ENCODE data around the gene FRMD5. TPM values are rescaled to one million over a fixed set of nuclear protein-coding genes. Genes with fewer than 3 reads are reported as not detected.

FRMD5 gene
- total and polyA plus RNA-seq, 11 donors = 12.5 to 110 (median 55.7) TPM

DNA sequence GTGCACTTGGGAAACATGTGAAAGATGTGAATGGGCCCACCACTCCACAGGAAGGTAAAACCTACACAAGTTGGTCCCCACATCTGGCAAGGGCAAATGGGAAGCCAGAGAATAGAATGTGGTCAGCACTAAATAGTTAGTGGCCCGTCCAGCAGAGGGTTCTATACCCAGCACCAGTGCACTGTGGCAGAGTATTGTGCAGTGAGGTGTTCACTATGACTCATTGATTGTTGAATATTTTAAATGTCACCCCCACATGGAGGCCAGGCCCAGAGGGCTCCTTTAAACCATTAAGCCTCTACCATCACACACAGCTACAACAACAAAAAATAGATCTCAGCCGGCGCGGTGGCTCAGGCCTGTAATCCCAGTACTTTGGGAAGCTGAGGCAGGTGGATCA lies 11.7 kb downstream of the FRMD5 start:
- Histone ChIP-seq H3K4me1 (peaks cover 0 to 6% (median 0%) of the 10 kb centered on the region in 12 donors), H3K27me3 (peaks cover 0 to under 1% (median 0%) of the 10 kb centered on the region in 9 donors), H3K27ac (no peak overlapping the region), H3K9me3 (no peaks in the 10 kb centered on the region), H3K36me3 (no peaks in the 10 kb centered on the region), H3K4me3 (no peak overlapping the region)
- WGBS, 4 donors = 88 to 93% (median 91%) methylated on average over 4 of the region's 4 CpGs
- intact Hi-C loops (cut with DNase I) = no loop called here
- DNase-seq = no peak
- TF ChIP-seq POLR2A (IDR thresholded peaks at IDR 0.05) (no peak), CTCF (IDR thresholded peaks at IDR 0.05) (no peak)
- ATAC-seq = no peak

DNA sequence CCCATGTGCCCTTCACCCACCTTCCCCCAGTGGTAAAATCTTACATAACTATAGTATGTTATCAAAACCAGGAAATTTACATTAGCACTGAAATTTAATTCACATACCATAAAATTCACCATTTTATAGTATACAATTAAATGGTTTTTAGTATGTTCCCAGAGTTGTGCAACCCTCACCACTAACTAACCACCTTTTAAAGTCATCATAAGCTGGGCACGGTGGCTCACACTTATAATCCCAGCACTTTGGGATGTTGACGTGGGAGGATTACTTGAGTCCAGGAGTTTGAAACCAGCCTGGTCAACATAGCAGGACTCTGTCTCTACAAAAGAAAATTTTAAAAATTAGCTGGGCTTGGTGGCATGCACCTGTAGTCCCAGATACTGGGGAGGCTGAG lies 13.7 kb downstream of the FRMD5 start:
- no peaks in the 10 kb centered on the region for H3K4me1 ChIP-seq
- no peak for ATAC-seq
- DNase-seq = no peak
- H3K27me3 ChIP-seq = no peaks in the 10 kb centered on the region
- no peak overlapping the region for H3K27ac ChIP-seq
- TF ChIP-seq POLR2A (IDR thresholded peaks at IDR 0.05) (no peak), CTCF (IDR thresholded peaks at IDR 0.05) (no peak)
- 86 to 92% (median 91%) methylated on average over 2 of the region's 2 CpGs for WGBS, 4 donors
- no peaks in the 10 kb centered on the region for H3K9me3 ChIP-seq
- H3K36me3 ChIP-seq = no peaks in the 10 kb centered on the region
- intact Hi-C loops (cut with DNase I) = no loop called here
- no peak overlapping the region for H3K4me3 ChIP-seq

- Histone ChIP-seq H3K4me1 (no peaks in the 10 kb centered on the region), H3K36me3 (no peaks in the 10 kb centered on the region), H3K27ac (no peak overlapping the region), H3K4me3 (no peak overlapping the region), H3K9me3 (no peaks in the 10 kb centered on the region), H3K27me3 (peaks cover 0 to 26% (median 0%) of the 10 kb centered on the region in 9 donors)
- no peak for TF ChIP-seq CTCF (IDR thresholded peaks at IDR 0.05)
- TF ChIP-seq POLR2A (IDR thresholded peaks at IDR 0.05) = no peak
- 61 to 66% (median 66%) methylated on average over 1 of the region's 1 CpG for WGBS, 4 donors
- ATAC-seq (no peak), DNase-seq (no peak)
- intact Hi-C loops (cut with DNase I) = no loop called here
Measured at GRCh38 chr15:44177139-44177538, 17.9 kb downstream of the FRMD5 start.

- TF ChIP-seq CTCF (IDR thresholded peaks at IDR 0.05) (no peak), POLR2A (IDR thresholded peaks at IDR 0.05) (no peak)
- DNase-seq (no peak), ATAC-seq (no peak)
- intact Hi-C loops (cut with DNase I) = no loop called here
- H3K4me1 ChIP-seq = no peaks in the 10 kb centered on the region
- no peaks in the 10 kb centered on the region for H3K9me3 ChIP-seq
- no peak overlapping the region for H3K4me3 ChIP-seq
- H3K27ac ChIP-seq = no peak overlapping the region
- peaks cover 0 to 26% (median 0%) of the 10 kb centered on the region in 9 donors for H3K27me3 ChIP-seq
- no peaks in the 10 kb centered on the region for H3K36me3 ChIP-seq
Measured at GRCh38 chr15:44173813-44174212, 21.3 kb downstream of the FRMD5 start.
